Measurements from ENCODE around the gene PIGT. TPM values are rescaled to one million over a fixed set of nuclear protein-coding genes. Genes with fewer than 3 reads are reported as not detected.

The PIGT gene
- polyA plus RNA-seq, 1 of the 3 experiments (the other 2 are of a cell fraction): 144 TPM

- peaks cover 32 to 41% of the 10 kb centered on the region in 2 experiments for H3K36me3 ChIP-seq (replicated peaks in 1 of 2; ENCODE audit: control insufficient read depth in 1 of 2, insufficient read depth in 2 of 2, low read length in 1 of 2)
- peaks cover 26% of the 10 kb centered on the region for H3K79me2 ChIP-seq (ENCODE audit: insufficient read depth)
- H3F3A ChIP-seq (replicated peaks; ENCODE audit: insufficient read depth): no peaks in the 10 kb centered on the region
- H3K9me2 ChIP-seq: no peaks in the 10 kb centered on the region
- peaks cover 0 to 9% of the 10 kb centered on the region in 2 experiments; a peak in 1 of 4 replicates for H3K4me1 ChIP-seq (ENCODE audit: control insufficient read depth in 1 of 2, insufficient read depth in 2 of 2, low read depth in 1 of 2, low read length in 1 of 2)
- H3K4me3 ChIP-seq (ENCODE audit: low read depth in 2 of 2, low read length in 1 of 2): no peak overlapping the region
- no peak overlapping the region for H2AFZ ChIP-seq (ENCODE audit: low read depth)
- ChIA-PET POLR2A (no interaction called here), CTCF (interaction anchor here (0.6 to 15.6 kb wide), 6 partner anchors 26 to 403 kb away, joined by 3 to 143 read pairs (median 4); no protein-coding TSS in a partner anchor)
- no peaks in the 10 kb centered on the region for H4K20me1 ChIP-seq (ENCODE audit: insufficient read depth)
- TF ChIP-seq CHD2 (IDR thresholded peaks at IDR 0.05; ENCODE audit: low read length, partially characterized antibody): no peak
- no peak for TF ChIP-seq ZBTB33 (IDR thresholded peaks at IDR 0.05; ENCODE audit: borderline replicate concordance, low read depth)
- no peak overlapping the region for H3K9ac ChIP-seq
- DNase-seq: no peak
- no peaks in the 10 kb centered on the region for H3K9me3 ChIP-seq
- 88% methylated on average over 6 of the region's 6 CpGs for WGBS (ENCODE audit: low lambda C conversion rate)
- no peaks in the 10 kb centered on the region for H3K27me3 ChIP-seq (ENCODE audit: insufficient read depth)
- H3K27ac ChIP-seq (ENCODE audit: low read depth in 2 of 2, low read length in 1 of 2): no peak overlapping the region
- H3K4me2 ChIP-seq: no peak overlapping the region
These were observed 47.5 kb upstream of the PIGT start for GRCh38 chr20:45368221-45368980.

- H3K4me2 ChIP-seq: no peak overlapping the region
- no peaks in the 10 kb centered on the region for H3K9me3 ChIP-seq
- H2AFZ ChIP-seq (ENCODE audit: low read depth): no peak overlapping the region
- no peaks in the 10 kb centered on the region; a peak in 1 of 4 replicates for H3K4me1 ChIP-seq (ENCODE audit: control insufficient read depth in 1 of 2, insufficient read depth in 2 of 2, low read depth in 1 of 2, low read length in 1 of 2)
- H3K27me3 ChIP-seq (ENCODE audit: insufficient read depth): no peaks in the 10 kb centered on the region
- no peak overlapping the region for H3K9ac ChIP-seq
- WGBS (ENCODE audit: low lambda C conversion rate): 98% methylated on average over 3 of the region's 3 CpGs
- no peak overlapping the region for H3K27ac ChIP-seq (ENCODE audit: low read depth in 2 of 2, low read length in 1 of 2)
- no peak overlapping the region for H3K4me3 ChIP-seq (ENCODE audit: low read depth in 2 of 2, low read length in 1 of 2)
- H4K20me1 ChIP-seq (ENCODE audit: insufficient read depth): no peaks in the 10 kb centered on the region
- no peak for DNase-seq
- ChIA-PET POLR2A (no interaction called here), CTCF (interaction anchor here (0.9 to 15.6 kb wide), 9 partner anchors 7 to 401 kb away, joined by 3 to 143 read pairs (median 9); partner anchors contain the start of gene SYS1)
- TF ChIP-seq ELF1 (IDR thresholded peaks at IDR 0.05) (no peak), GABPA (IDR thresholded peaks at IDR 0.05; ENCODE audit: low read depth) (no peak), SIN3A (IDR thresholded peaks at IDR 0.05; ENCODE audit: borderline replicate concordance, low read depth, low read length) (no peak), USF2 (IDR thresholded peaks at IDR 0.05; ENCODE audit: borderline replicate concordance, low read depth, low read length) (no peak), YY1 (IDR thresholded peaks at IDR 0.05; ENCODE audit: low read depth) (no peak), MAX (IDR thresholded peaks at IDR 0.05; ENCODE audit: low read depth) (no peak), MXI1 (IDR thresholded peaks at IDR 0.05; ENCODE audit: low read depth, low read length) (no peak), GATA2 (CRISPR knock-in tag; IDR thresholded peaks at IDR 0.05) (no peak), PBX3 (IDR thresholded peaks at IDR 0.05) (no peak), USF1 (IDR thresholded peaks at IDR 0.05; ENCODE audit: borderline replicate concordance, low read depth) (no peak), TAF1 (IDR thresholded peaks at IDR 0.05; ENCODE audit: borderline replicate concordance, low read depth, low read length) (no peak), EP300 (IDR thresholded peaks at IDR 0.05; ENCODE audit: borderline replicate concordance in 1 of 2, low read depth in 1 of 2, low read length in 1 of 2) (no peak), RAD21 (IDR thresholded peaks at IDR 0.05; ENCODE audit: low read length) (no peak)
- peaks cover 4% of the 10 kb centered on the region; the same call in 1 of the 2 replicates for H3K79me2 ChIP-seq (ENCODE audit: insufficient read depth)
- H3F3A ChIP-seq (replicated peaks; ENCODE audit: insufficient read depth): no peaks in the 10 kb centered on the region
- peaks cover 27 to 35% of the 10 kb centered on the region in 2 experiments for H3K36me3 ChIP-seq (replicated peaks in 1 of 2; ENCODE audit: control insufficient read depth in 1 of 2, insufficient read depth in 2 of 2, low read length in 1 of 2)
- no peaks in the 10 kb centered on the region for H3K9me2 ChIP-seq
These were observed 45.3 kb upstream of the PIGT start for GRCh38 chr20:45370571-45371160.

Data from SK-N-SH (cell line).